H7 (cell line): ENCODE data around the gene CCT3. TPM values are rescaled to one million over a fixed set of nuclear protein-coding genes. Genes with fewer than 3 reads are reported as not detected.
"Not testable (repeated sequence)": the region's sequence is repeated elsewhere in the genome, so short reads cannot be mapped to it uniquely, and the experiment has no call there.

ENCODE experiments used
- DNase-seq: peaks from one replicate; pipeline ENCODE4 v3.0.0; 2012
- H3K27me3 ChIP-seq: 2 replicates; pipeline ENCODE4 v1.6.0; 2011; ENCODE audit warnings: mild to moderate bottlenecking, low read length; ENCODE audit not compliant: control insufficient read depth, insufficient read depth
- H3K36me3 ChIP-seq: replicated peaks from 2 replicates; pipeline ENCODE4 v1.5.1; 2011; ENCODE audit warnings: low read length; ENCODE audit not compliant: control insufficient read depth, insufficient read depth
- H3K4me3 ChIP-seq: 2 replicates; pipeline ENCODE4 v1.5.1; 2011; ENCODE audit warnings: low read depth, mild to moderate bottlenecking, control low read depth, low read length, moderate library complexity; ENCODE audit not compliant: insufficient read depth
- total RNA-seq: library from RNA; depleted of rRNA; stranded (reverse); fragments of >200 nt; shearing (Covaris generic); gene quantifications from 2 replicates; pipeline ENCODE4 v1.2.3, GENCODE V29; 2014

Gene CCT3
- total RNA-seq, 1 experiment from 2014 or later, result 946 TPM

GRCh38 chr1:156323179-156323578, 14.9 kb downstream of the CCT3 start:
- DNase-seq, H3K27me3 ChIP-seq, H3K4me3 ChIP-seq: not testable (repeated sequence)
- peaks cover 44% of the 10 kb centered on the region for H3K36me3 ChIP-seq

- Histone ChIP-seq H3K36me3 (peaks cover 61% of the 10 kb centered on the region), H3K4me3 (no peak overlapping the region), H3K27me3 (no peaks in the 10 kb centered on the region)
- DNase-seq, result no peak
These were observed 17.5 kb downstream of the CCT3 start for GRCh38 chr1:156320560-156320959.

- DNase-seq, result peak; percentile 50
- Histone ChIP-seq H3K4me3 (no peak overlapping the region), H3K36me3 (peaks cover 61% of the 10 kb centered on the region), H3K27me3 (no peaks in the 10 kb centered on the region)
These were observed 18.4 kb downstream of the CCT3 start for GRCh38 chr1:156319664-156320063.

- Histone ChIP-seq H3K36me3 (peaks cover 57% of the 10 kb centered on the region), H3K27me3 (no peaks in the 10 kb centered on the region), H3K4me3 (no peak overlapping the region)
- DNase-seq, result no peak
These were observed 21.2 kb downstream of the CCT3 start for GRCh38 chr1:156316909-156317308.

GRCh38 chr1:156310962-156311361, 27.1 kb downstream of the CCT3 start:
- Histone ChIP-seq H3K4me3 (no peak overlapping the region), H3K36me3 (peaks cover 41% of the 10 kb centered on the region), H3K27me3 (no peaks in the 10 kb centered on the region)
- no peak for DNase-seq

- no peaks in the 10 kb centered on the region for H3K27me3 ChIP-seq
- H3K36me3 ChIP-seq, result peaks cover 33% of the 10 kb centered on the region
- no peak for DNase-seq
- no peak overlapping the region for H3K4me3 ChIP-seq
These were observed 30.0 kb downstream of the CCT3 start for GRCh38 chr1:156308078-156308477.

GRCh38 chr1:156305215-156305614, 32.9 kb downstream of the CCT3 start:
- H3K36me3 ChIP-seq, result peaks cover 21% of the 10 kb centered on the region
- no peaks in the 10 kb centered on the region for H3K27me3 ChIP-seq
- DNase-seq, result no peak
- no peak overlapping the region for H3K4me3 ChIP-seq

GRCh38 chr1:156303241-156303640, 34.9 kb downstream of the CCT3 start:
- H3K36me3 ChIP-seq, result peaks cover 8% of the 10 kb centered on the region

GRCh38 chr1:156298852-156299357, 39.2 kb downstream of the CCT3 start, which contains the start of gene VHLL:
Gene VHLL, minus strand, starts transcription at chr1:156299307. Its CDS starts 118 bp downstream, at chr1:156299189.
- H3K27me3 ChIP-seq, result no peaks in the 10 kb centered on the region
- no peak within 1 kb of the TSS for H3K4me3 ChIP-seq
- no peak for DNase-seq
- H3K36me3 ChIP-seq, result no peaks in the 10 kb centered on the region

More at GRCh38 chr1:156303241-156303640, 34.9 kb downstream of the CCT3 start:
- no peak overlapping the region for H3K4me3 ChIP-seq
- H3K27me3 ChIP-seq, result no peaks in the 10 kb centered on the region
- no peak for DNase-seq

- peak; percentile 84 for DNase-seq
- Histone ChIP-seq H3K4me3 (peak within 1 kb of the TSS; percentile 60), H3K36me3 (no peaks in the 10 kb centered on the region), H3K27me3 (no peaks in the 10 kb centered on the region)
These were observed 42.6 kb downstream of the CCT3 start, which contains the start of gene GLMP for GRCh38 chr1:156295391-156295947. Gene GLMP, minus strand, starts transcription at chr1:156295679. Its CDS starts 34 bp downstream, at chr1:156295645.

- no peak for DNase-seq
- Histone ChIP-seq H3K36me3 (no peaks in the 10 kb centered on the region), H3K4me3 (no peak overlapping the region), H3K27me3 (no peaks in the 10 kb centered on the region)
These were observed 44.2 kb downstream of the CCT3 start for GRCh38 chr1:156293895-156294294.

- no peak for DNase-seq
- H3K4me3 ChIP-seq, result no peak overlapping the region
- H3K36me3 ChIP-seq, result no peaks in the 10 kb centered on the region
- no peaks in the 10 kb centered on the region for H3K27me3 ChIP-seq
These were observed 45.0 kb downstream of the CCT3 start for GRCh38 chr1:156293098-156293434.

GRCh38 chr1:156291226-156292061, 46.6 kb downstream of the CCT3 start:
- peak; percentile 99 for DNase-seq
- Histone ChIP-seq H3K36me3 (no peaks in the 10 kb centered on the region), H3K4me3 (peak overlapping the region; percentile 60), H3K27me3 (no peaks in the 10 kb centered on the region)

- H3K27me3 ChIP-seq, result no peaks in the 10 kb centered on the region
- H3K4me3 ChIP-seq, result no peak overlapping the region
- DNase-seq, result no peak
- H3K36me3 ChIP-seq, result no peaks in the 10 kb centered on the region
These were observed 48.2 kb downstream of the CCT3 start for GRCh38 chr1:156289857-156290256.

- Histone ChIP-seq H3K27me3 (no peaks in the 10 kb centered on the region), H3K36me3 (no peaks in the 10 kb centered on the region), H3K4me3 (no peak overlapping the region)
- DNase-seq, result no peak
These were observed 52.0 kb downstream of the CCT3 start for GRCh38 chr1:156286061-156286460.
